ENCODE results near the gene KIAA2012.

GRCh38 chr2:202065876-202066275 is 7.2 kb upstream of the KIAA2012 start:
- TF ChIP-seq SCRT2 (tag by site-specific recombination; IDR thresholded peaks at IDR 0.05): no peak
- no peak for TF ChIP-seq PRDM10 (tag by site-specific recombination; IDR thresholded peaks at IDR 0.05)
- no peak for TF ChIP-seq PATZ1 (tag by site-specific recombination; IDR thresholded peaks at IDR 0.05)
- no peak for TF ChIP-seq OSR2 (tag by site-specific recombination; IDR thresholded peaks at IDR 0.05)
- no peak for TF ChIP-seq CTCF (tag by site-specific recombination; IDR thresholded peaks at IDR 0.05)
- no peak for TF ChIP-seq ZNF302 (tag by site-specific recombination; IDR thresholded peaks at IDR 0.05; ENCODE audit: low read depth)
- no peak for TF ChIP-seq ZNF600 (tag by site-specific recombination; IDR thresholded peaks at IDR 0.05)
- no peak for TF ChIP-seq MYNN (tag by site-specific recombination; IDR thresholded peaks at IDR 0.05; ENCODE audit: borderline replicate concordance)
